HepG2 (cell line): ENCODE results near the gene CDK13. TPM values are rescaled to one million over a fixed set of nuclear protein-coding genes. Genes with fewer than 3 reads are reported as not detected.

Experiments used
- DNMT1 ChIP-seq: sonication (generic); formaldehyde crosslinking; IDR thresholded peaks from 2 replicates; pipeline ENCODE4 v1.5.1; 2020; ENCODE audit warnings: mild to moderate bottlenecking, missing genetic modification reagents
- ESRRA ChIP-seq: sonication (generic); formaldehyde crosslinking; IDR thresholded peaks from 2 replicates; pipeline ENCODE4 v1.5.1; 2020; ENCODE audit warnings: mild to moderate bottlenecking, low read depth, missing genetic modification reagents
- ETV5 ChIP-seq: IDR thresholded peaks from 2 replicates; pipeline ENCODE4 v1.6.1; 2018; ENCODE audit warnings: missing biosample characterization, missing genetic modification reagents, inconsistent platforms, borderline replicate concordance
- FOXK2 ChIP-seq: fragments of 450-650 bp; IDR thresholded peaks from 2 replicates; pipeline ENCODE4 v1.6.1; 2016
- HIVEP1 ChIP-seq: sonication (generic); formaldehyde crosslinking; IDR thresholded peaks from 2 replicates; pipeline ENCODE4 v1.4.0; 2020; ENCODE audit warnings: mild to moderate bottlenecking, missing genetic modification reagents
- KDM4B ChIP-seq: sonication (generic); formaldehyde crosslinking; IDR thresholded peaks from 2 replicates; pipeline ENCODE4 v1.4.0; 2020; ENCODE audit warnings: missing genetic modification reagents
- KLF13 ChIP-seq: sonication (generic); formaldehyde crosslinking; IDR thresholded peaks from 2 replicates; pipeline ENCODE4 v1.4.0; 2020; ENCODE audit warnings: mild to moderate bottlenecking, missing genetic modification reagents
- MBNL3 ChIP-seq: fragments of 250-450 bp; sonication (Bioruptor Pico); conservative IDR thresholded peaks from 2 replicates; pipeline ENCODE4 v1.8.0; 2022; ENCODE audit warnings: mild to moderate bottlenecking, inconsistent platforms
- PRMT3 ChIP-seq: sonication (generic); formaldehyde crosslinking; IDR thresholded peaks from 2 replicates; pipeline ENCODE4 v1.8.1; 2022; ENCODE audit warnings: low read depth, mild to moderate bottlenecking, moderate library complexity, missing genetic modification reagents, borderline replicate concordance
- RNF2 ChIP-seq: fragments of 450-650 bp; conservative IDR thresholded peaks from 2 replicates; pipeline ENCODE4 v1.6.1; 2016; ENCODE audit warnings: low read depth
- SIN3A ChIP-seq: IDR thresholded peaks from 2 replicates; pipeline ENCODE4 v1.6.1; 2011; ENCODE audit warnings: low read depth, mild to moderate bottlenecking, control low read depth, low read length, borderline replicate concordance
- SSRP1 ChIP-seq: IDR thresholded peaks from 2 replicates; pipeline ENCODE4 v1.6.1; 2016; ENCODE audit warnings: control low read depth
- TFE3 ChIP-seq: IDR thresholded peaks from 2 replicates; pipeline ENCODE4 v1.6.1; 2016
- XBP1 ChIP-seq: sonication (generic); formaldehyde crosslinking; IDR thresholded peaks from 2 replicates; pipeline ENCODE4 v1.5.0; 2020; ENCODE audit warnings: missing genetic modification reagents
- YY1 ChIP-seq: IDR thresholded peaks from 2 replicates; pipeline ENCODE4 v1.6.1; 2011; ENCODE audit warnings: low read length, low read depth, moderate library complexity, mild to moderate bottlenecking; ENCODE audit not compliant: insufficient read depth, insufficient replicate concordance
- ZBTB21 ChIP-seq: sonication (generic); formaldehyde crosslinking; IDR thresholded peaks from 2 replicates; pipeline ENCODE4 v1.4.0; 2020; ENCODE audit warnings: missing genetic modification reagents
- ZC3H13 ChIP-seq: sonication (generic); formaldehyde crosslinking; IDR thresholded peaks from 2 replicates; pipeline ENCODE4 v1.8.1; 2023; ENCODE audit warnings: mild to moderate bottlenecking, missing genetic modification reagents, moderate library complexity
- ZC3H4 ChIP-seq: sonication (generic); formaldehyde crosslinking; IDR thresholded peaks from 2 replicates; pipeline ENCODE4 v1.4.0; 2020; ENCODE audit warnings: missing genetic modification reagents, borderline replicate concordance
- ZNF260 ChIP-seq: sonication (generic); formaldehyde crosslinking; IDR thresholded peaks from 2 replicates; pipeline ENCODE4 v1.4.0; 2020; ENCODE audit warnings: missing genetic modification reagents, low read depth, mild to moderate bottlenecking, borderline replicate concordance
- ZNF280B ChIP-seq: sonication (generic); formaldehyde crosslinking; IDR thresholded peaks from 2 replicates; pipeline ENCODE4 v1.5.0; 2020; ENCODE audit warnings: missing genetic modification reagents, mild to moderate bottlenecking, borderline replicate concordance
- ZNF292 ChIP-seq: sonication (generic); formaldehyde crosslinking; IDR thresholded peaks from 2 replicates; pipeline ENCODE4 v1.8.1; 2022; ENCODE audit warnings: mild to moderate bottlenecking, low read depth, missing genetic modification reagents, borderline replicate concordance
- ZNF350 ChIP-seq: sonication (generic); formaldehyde crosslinking; IDR thresholded peaks from 2 replicates; pipeline ENCODE4 v1.4.0; 2020; ENCODE audit warnings: mild to moderate bottlenecking, low read depth, missing genetic modification reagents, borderline replicate concordance
- ZNF558 ChIP-seq: sonication (generic); formaldehyde crosslinking; IDR thresholded peaks from 2 replicates; pipeline ENCODE4 v1.9.0; 2022; ENCODE audit warnings: mild to moderate bottlenecking, missing genetic modification reagents, borderline replicate concordance
- ZSCAN20 ChIP-seq: sonication (generic); formaldehyde crosslinking; IDR thresholded peaks from 2 replicates; pipeline ENCODE4 v1.4.0; 2020; ENCODE audit warnings: missing genetic modification reagents, mild to moderate bottlenecking, borderline replicate concordance
- ZSCAN5A ChIP-seq: sonication (generic); formaldehyde crosslinking; IDR thresholded peaks from 2 replicates; pipeline ENCODE4 v1.8.0; 2022; ENCODE audit warnings: mild to moderate bottlenecking, missing genetic modification reagents, borderline replicate concordance
- polyA plus RNA-seq, 8 experiments: library from polyadenylated mRNA; depleted of rRNA in 3 of 8; stranded (reverse) in 7 of 8; unstranded in 1 of 8; fragments of >200 nt; fragmentation: Illumina TruSeq in 4 of 8; extraction: Trizol in 4 of 8; gene quantifications; 2 replicates each; pipeline versions ENCODE4 v1.2.1 to v1.2.3, GENCODE V29; 2011 to 2016; ENCODE audit warnings: low read depth in 4 of 8, missing spikeins in 1 of 8, mixed read lengths in 1 of 8; ENCODE audit not compliant: insufficient read depth in 1 of 8
- total RNA-seq, 5 experiments: library from RNA; depleted of rRNA; stranded (reverse); fragments of >200 nt; fragmentation: Illumina TruSeq; extraction: Trizol; gene quantifications; 2 replicates each; pipeline ENCODE4 v1.2.3, GENCODE V29; 2016; ENCODE audit warnings: low read depth in 1 of 5

The CDK13 gene
- total and polyA plus RNA-seq, 2 of the 13 experiments (the other 11 are each of a cell fraction or from before 2014, with no cell fraction given): 21.0 to 40.9 TPM

GRCh38 chr7:39948956-39949928, 814 bp upstream of the CDK13 start (continued):
- TF ChIP-seq TFE3 (CRISPR knock-in tag) (peak; percentile 67), RNF2 (0 out of 2 replicates have a peak, but pooled peaks have one; percentile 65), ZC3H4 (CRISPR knock-in tag) (peak; percentile 67; the same call in 1 of the 2 replicates), ZBTB21 (CRISPR knock-in tag) (peak; percentile 54; the same call in 1 of the 2 replicates), ZSCAN20 (no peak; the same call in 1 of the 2 replicates), ZNF260 (CRISPR knock-in tag) (no peak), KDM4B (CRISPR knock-in tag) (no peak), FOXK2 (no peak), DNMT1 (no peak), ZC3H13 (CRISPR knock-in tag) (peak; percentile 82; the same call in 1 of the 2 replicates), ZSCAN5A (no peak), ETV5 (CRISPR knock-in tag) (peak; percentile 82), ESRRA (CRISPR knock-in tag) (no peak), SSRP1 (CRISPR knock-in tag) (no peak), ZNF280B (CRISPR knock-in tag) (peak; percentile 79; the same call in 1 of the 2 replicates), PRMT3 (CRISPR knock-in tag) (no peak), ZNF350 (peak; percentile 86), ZNF558 (0 out of 2 replicates have a peak, but pooled peaks have one; percentile 73), XBP1 (no peak), ZNF292 (CRISPR knock-in tag) (peak; percentile 93; the same call in 1 of the 2 replicates), KLF13 (CRISPR knock-in tag) (no peak; the same call in 1 of the 2 replicates), MBNL3 (CRISPR knock-in tag) (no peak), SIN3A (0 out of 2 replicates have a peak, but pooled peaks have one; percentile 42), HIVEP1 (CRISPR knock-in tag) (peak; percentile 66; the same call in 1 of the 2 replicates), YY1 (peak; percentile 77)
